Hepatocyte (in vitro differentiated cells): Measurements from ENCODE around the gene HSD17B8. TPM values are rescaled to one million over a fixed set of nuclear protein-coding genes. Genes with fewer than 3 reads are reported as not detected.
A peak's percentile ranks its signal among the peaks of the same experiment; 100 is the strongest.

Source experiments
- DNase-seq: peaks from one replicate; pipeline ENCODE4 v3.0.0-alpha.2; 2016; ENCODE audit warnings: low spot score
- H2AFZ ChIP-seq: fragments of 200-600 bp; sonication (generic); 2 replicates; pipeline ENCODE4 v1.6.0; 2016; ENCODE audit warnings: antibody characterized with exemption, mild to moderate bottlenecking
- H3K27ac ChIP-seq: fragments of 200-600 bp; sonication (generic); 2 replicates; pipeline ENCODE4 v1.5.1; 2016; ENCODE audit warnings: mild to moderate bottlenecking
- H3K27me3 ChIP-seq: fragments of 200-600 bp; sonication (generic); 2 replicates; pipeline ENCODE4 v1.6.1; 2016
- H3K36me3 ChIP-seq: fragments of 200-600 bp; sonication (generic); replicated peaks from 2 replicates; pipeline ENCODE4 v1.5.1; 2016; ENCODE audit warnings: low read depth; ENCODE audit not compliant: insufficient read depth
- H3K4me1 ChIP-seq: fragments of 200-600 bp; sonication (generic); 2 replicates; pipeline ENCODE4 v1.5.1; 2016; ENCODE audit warnings: mild to moderate bottlenecking, moderate library complexity; ENCODE audit not compliant: insufficient read depth
- H3K4me2 ChIP-seq: fragments of 200-600 bp; sonication (generic); 2 replicates; pipeline ENCODE4 v1.6.0; 2016
- H3K4me3 ChIP-seq: fragments of 200-600 bp; sonication (generic); 2 replicates; pipeline ENCODE4 v1.5.1; 2016; ENCODE audit warnings: mild to moderate bottlenecking
- H3K79me2 ChIP-seq: fragments of 200-600 bp; sonication (generic); 2 replicates; pipeline ENCODE4 v1.6.0; 2017; ENCODE audit warnings: mild to moderate bottlenecking
- H3K9me2 ChIP-seq: fragments of 200-600 bp; sonication (generic); replicated peaks from 2 replicates; pipeline ENCODE4 v1.6.0; 2017; ENCODE audit warnings: mild to moderate bottlenecking; ENCODE audit not compliant: insufficient read depth
- H3K9me3 ChIP-seq: fragments of 200-600 bp; sonication (generic); 2 replicates; pipeline ENCODE4 v1.5.1; 2016; ENCODE audit warnings: low read depth, mild to moderate bottlenecking
- H4K20me1 ChIP-seq: fragments of 200-600 bp; sonication (generic); 2 replicates; pipeline ENCODE4 v1.6.0; 2016; ENCODE audit warnings: mild to moderate bottlenecking; ENCODE audit not compliant: insufficient read depth, poor library complexity, severe bottlenecking
- EZH2 ChIP-seq: fragments of 200-600 bp; sonication (generic); IDR thresholded peaks from 2 replicates; pipeline ENCODE4 v1.6.1; 2016; ENCODE audit warnings: antibody characterized with exemption, mild to moderate bottlenecking, borderline replicate concordance
- EZH2phosphoT487 ChIP-seq: fragments of 200-600 bp; sonication (generic); IDR thresholded peaks from one replicate; pipeline ENCODE4 v1.6.1; 2018; ENCODE audit warnings: antibody characterized with exemption, mild to moderate bottlenecking, low read depth, moderate library complexity; ENCODE audit not compliant: unreplicated experiment, severe bottlenecking
- WGBS: methylation state at CpG from one replicate; pipeline ENCODE4 v1.1.6; 2016; ENCODE audit warnings: low lambda C conversion rate; ENCODE audit errors: missing lambda C conversion rate; 5-methylcytosine and 5-hydroxymethylcytosine counted together
- polyA plus RNA-seq: library from polyadenylated mRNA; unstranded; fragments of >200 nt; fragmentation: Nextera tagmentation; extraction: Ambion mirVana; gene quantifications from 2 replicates; pipeline ENCODE4 v1.2.1, GENCODE V29; 2016
- total RNA-seq: library from RNA; depleted of rRNA; stranded (reverse); fragments of >200 nt; gene quantifications from 2 replicates; pipeline ENCODE4 v1.2.3, GENCODE V29; 2014
- TF ChIP-seq, protein P1 (sequence below): fragments of 200-600 bp; sonication (generic); IDR thresholded peaks from 2 replicates; pipeline ENCODE4 v1.5.1; 2016; ENCODE audit warnings: antibody characterized with exemption, mild to moderate bottlenecking; ENCODE audit not compliant: poor library complexity

HSD17B8 gene
- total and polyA plus RNA-seq, 2 experiments from 2014 or later = 6.0 to 12.9 TPM

DNA sequence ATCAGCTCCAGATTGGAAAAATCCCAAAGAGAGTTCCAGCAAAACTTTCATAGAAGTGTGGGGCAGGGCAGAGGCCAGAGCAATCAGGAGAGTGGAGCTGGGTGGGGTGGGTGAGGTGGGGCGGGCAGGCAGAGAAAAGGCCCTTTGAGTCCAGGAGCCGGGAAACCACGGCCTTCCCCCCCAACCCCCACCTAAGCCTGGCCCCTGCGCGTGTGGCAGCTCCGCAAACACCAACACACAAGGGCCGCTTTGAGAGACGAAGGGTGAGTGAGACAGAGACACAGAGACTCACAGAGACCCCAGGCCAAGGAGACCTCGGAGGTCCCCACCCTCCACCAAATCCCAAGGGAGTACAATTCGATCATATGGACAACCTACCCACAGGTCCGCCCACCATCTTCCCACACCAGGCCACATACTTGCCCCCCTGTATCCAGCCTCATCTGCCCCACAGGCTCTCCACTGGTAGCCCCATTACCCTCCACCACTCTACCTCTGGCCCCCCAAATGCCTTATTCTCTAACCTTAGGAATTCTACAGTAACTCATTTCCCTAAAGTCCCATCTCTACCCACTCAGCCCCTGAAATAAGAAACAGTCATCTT lies 13.8 kb upstream of the HSD17B8 start:
- Histone ChIP-seq H3K79me2 (no peaks in the 10 kb centered on the region), H3K27me3 (peaks cover 20% of the 10 kb centered on the region), H2AFZ (no peak overlapping the region), H3K9me3 (no peaks in the 10 kb centered on the region), H4K20me1 (no peaks in the 10 kb centered on the region), H3K4me3 (no peak overlapping the region), H3K9me2 (no peaks in the 10 kb centered on the region), H3K4me1 (peaks cover 13% of the 10 kb centered on the region), H3K27ac (no peak overlapping the region), H3K4me2 (no peak overlapping the region), H3K36me3 (no peaks in the 10 kb centered on the region)
- DNase-seq = no peak
- no peak for TF ChIP-seq EZH2
- TF ChIP-seq EZH2phosphoT487 = no peak
- TF ChIP-seq, protein P1, sequence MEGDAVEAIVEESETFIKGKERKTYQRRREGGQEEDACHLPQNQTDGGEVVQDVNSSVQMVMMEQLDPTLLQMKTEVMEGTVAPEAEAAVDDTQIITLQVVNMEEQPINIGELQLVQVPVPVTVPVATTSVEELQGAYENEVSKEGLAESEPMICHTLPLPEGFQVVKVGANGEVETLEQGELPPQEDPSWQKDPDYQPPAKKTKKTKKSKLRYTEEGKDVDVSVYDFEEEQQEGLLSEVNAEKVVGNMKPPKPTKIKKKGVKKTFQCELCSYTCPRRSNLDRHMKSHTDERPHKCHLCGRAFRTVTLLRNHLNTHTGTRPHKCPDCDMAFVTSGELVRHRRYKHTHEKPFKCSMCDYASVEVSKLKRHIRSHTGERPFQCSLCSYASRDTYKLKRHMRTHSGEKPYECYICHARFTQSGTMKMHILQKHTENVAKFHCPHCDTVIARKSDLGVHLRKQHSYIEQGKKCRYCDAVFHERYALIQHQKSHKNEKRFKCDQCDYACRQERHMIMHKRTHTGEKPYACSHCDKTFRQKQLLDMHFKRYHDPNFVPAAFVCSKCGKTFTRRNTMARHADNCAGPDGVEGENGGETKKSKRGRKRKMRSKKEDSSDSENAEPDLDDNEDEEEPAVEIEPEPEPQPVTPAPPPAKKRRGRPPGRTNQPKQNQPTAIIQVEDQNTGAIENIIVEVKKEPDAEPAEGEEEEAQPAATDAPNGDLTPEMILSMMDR = no peak
- WGBS = 97% methylated on average over 3 of the region's 11 CpGs

DNA sequence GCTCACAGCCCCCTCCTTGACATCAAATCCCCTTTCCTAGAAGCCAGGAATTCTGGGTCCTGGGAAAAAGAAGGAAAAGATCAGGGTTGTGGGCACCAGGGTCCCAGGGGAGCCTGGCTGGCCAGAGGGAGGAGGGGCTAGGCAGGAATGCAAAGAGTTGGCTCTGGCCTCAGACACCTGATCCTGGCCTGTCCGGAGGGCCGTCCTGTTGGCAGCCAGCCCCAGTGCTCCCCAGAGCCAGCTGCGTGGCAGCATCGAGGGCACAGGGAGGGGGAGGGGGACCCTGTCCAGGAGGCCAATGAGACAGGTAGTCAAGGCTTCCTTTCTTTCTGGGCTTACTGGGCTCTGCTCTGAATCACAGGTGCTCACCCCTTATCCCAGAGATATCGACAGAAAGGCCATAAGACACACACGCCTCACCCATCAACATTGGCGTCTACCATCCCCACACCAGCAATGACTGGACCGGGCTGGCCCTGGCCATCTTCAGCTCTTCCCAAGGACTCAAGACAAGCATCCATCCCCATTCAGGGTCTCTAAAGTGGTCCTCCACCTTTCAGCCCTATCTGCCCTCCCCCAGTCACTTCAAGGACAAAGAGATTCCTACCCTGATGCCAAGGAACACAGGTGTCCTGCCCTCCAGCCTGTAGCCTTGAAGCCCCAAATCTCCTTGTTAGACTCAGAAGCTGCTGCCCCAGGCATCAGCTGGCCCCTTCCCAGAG lies 12.9 kb upstream of the HSD17B8 start:
- H3K27me3 ChIP-seq = peaks cover 20% of the 10 kb centered on the region
- H3K4me1 ChIP-seq = peaks cover 13% of the 10 kb centered on the region
- TF ChIP-seq EZH2 (no peak), EZH2phosphoT487 (no peak)
- TF ChIP-seq, protein P1 = no peak
- WGBS = 69% methylated on average over 8 of the region's 8 CpGs
- peaks cover 2% of the 10 kb centered on the region for H3K79me2 ChIP-seq
- H2AFZ ChIP-seq = no peak overlapping the region
- no peaks in the 10 kb centered on the region for H3K36me3 ChIP-seq
- no peak for DNase-seq
- no peak overlapping the region for H3K27ac ChIP-seq
- H3K4me3 ChIP-seq = no peak overlapping the region
- H4K20me1 ChIP-seq = no peaks in the 10 kb centered on the region
- H3K9me3 ChIP-seq = no peaks in the 10 kb centered on the region
- no peaks in the 10 kb centered on the region for H3K9me2 ChIP-seq
- H3K4me2 ChIP-seq = peak overlapping the region; percentile 93

DNA sequence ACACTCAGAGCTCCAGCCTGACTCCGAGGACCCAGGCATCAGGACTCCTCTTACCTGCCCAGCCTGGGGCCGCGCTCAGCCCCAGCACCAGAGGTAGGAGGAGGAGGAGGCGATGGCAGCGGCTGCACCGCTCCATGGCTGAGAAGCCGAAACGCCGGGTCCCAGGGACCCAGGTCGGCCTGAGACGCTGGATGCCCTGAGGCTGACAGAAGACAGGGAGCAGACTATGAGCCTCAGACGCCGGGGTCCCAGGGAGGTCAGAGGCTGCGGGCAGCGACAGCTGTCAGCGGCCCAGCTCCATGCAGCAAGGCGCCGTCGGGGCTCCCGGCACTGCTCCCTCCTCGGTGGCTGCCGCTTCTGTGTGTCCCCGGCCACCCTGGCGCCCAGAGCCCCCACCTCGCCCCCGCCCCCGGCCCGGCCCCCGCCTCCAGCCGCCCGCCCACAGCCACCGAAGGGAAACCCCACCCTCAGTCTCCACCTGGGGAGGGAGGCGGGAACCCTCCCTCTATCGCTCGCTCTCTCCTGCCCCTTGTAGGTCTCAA lies 12.3 kb upstream of the HSD17B8 start, which contains the start of gene COL11A2:
TSS of gene COL11A2 (minus strand) at position 363 of the 542 bp plus-strand sequence. CDS start at position 136, 227 bp downstream.
- WGBS = 34% methylated on average over 10 of the region's 35 CpGs
- TF ChIP-seq EZH2phosphoT487 = no peak
- TF ChIP-seq, protein P1 = no peak
- no peak for TF ChIP-seq EZH2
- no peak for DNase-seq
- no peaks in the 10 kb centered on the region for H3K36me3 ChIP-seq
- H3K4me1 ChIP-seq = peaks cover 13% of the 10 kb centered on the region
- peaks cover 20% of the 10 kb centered on the region for H3K27me3 ChIP-seq
- H3K27ac ChIP-seq = no peak within 1 kb of the TSS
- H4K20me1 ChIP-seq = peaks cover 5% of the 10 kb centered on the region
- H3K4me2 ChIP-seq = peak within 1 kb of the TSS; percentile 93
- peak within 1 kb of the TSS; percentile 49 for H2AFZ ChIP-seq
- H3K4me3 ChIP-seq = peak within 1 kb of the TSS; percentile 23
- H3K9me2 ChIP-seq = no peaks in the 10 kb centered on the region
- no peaks in the 10 kb centered on the region for H3K9me3 ChIP-seq
- peaks cover 8% of the 10 kb centered on the region for H3K79me2 ChIP-seq
